Thyroid gland (tissue), 4 donors: ENCODE measurements around the gene PTGR3. TPM values are rescaled to one million over a fixed set of nuclear protein-coding genes. Genes with fewer than 3 reads are reported as not detected.

Experiments
- DNase-seq, 2 donors: peaks; one replicate each; pipeline ENCODE4 v3.0.0-alpha.2; 2019
- H3K27ac ChIP-seq, 3 donors: fragments of 200-600 bp; sonication (generic); 1 replicate in 2 of 3; 2 replicates in 1 of 3; pipeline ENCODE4 v1.5.1; 2016 to 2019; ENCODE audit warnings: mild to moderate bottlenecking in 1 of 3, moderate library complexity in 1 of 3
- H3K27me3 ChIP-seq: fragments of 200-600 bp; sonication (generic); one replicate; pipeline ENCODE4 v1.5.1; 2019
- H3K36me3 ChIP-seq, 2 donors: fragments of 200-600 bp; sonication (generic); one replicate each; pipeline ENCODE4 v1.5.1; 2016 to 2019
- H3K4me1 ChIP-seq, 2 donors: fragments of 200-600 bp; sonication (generic); one replicate each; pipeline ENCODE4 v1.5.1; 2017 to 2019
- H3K4me3 ChIP-seq, 3 donors: fragments of 200-600 bp; sonication (generic); replicated peaks in 1 of 3; 1 replicate in 2 of 3; 2 replicates in 1 of 3; pipeline ENCODE4 v1.5.1; 2016; ENCODE audit warnings: mild to moderate bottlenecking in 1 of 3
- H3K9me3 ChIP-seq: fragments of 200-600 bp; sonication (generic); one replicate; pipeline ENCODE4 v1.5.1; 2017
- CTCF ChIP-seq, 6 experiments: fragments of 200-600 bp in 3 of 6; fragments of 450-650 bp in 3 of 6; sonication (generic) in 3 of 6; IDR thresholded peaks; one replicate each; pipeline ENCODE4 v1.5.1; 2016 to 2019; ENCODE audit warnings: antibody characterized with exemption in 6 of 6, mild to moderate bottlenecking in 2 of 6, inconsistent platforms in 1 of 6, moderate library complexity in 1 of 6
- POLR2A ChIP-seq, 2 donors: fragments of 450-650 bp; IDR thresholded peaks; one replicate each; pipeline ENCODE4 v1.6.1; 2017; ENCODE audit warnings: antibody characterized with exemption in 2 of 2, mild to moderate bottlenecking in 2 of 2, moderate library complexity in 1 of 2
- WGBS, 2 donors: methylation state at CpG; one replicate each; pipeline ENCODE4 v1.1.5; 2017; 5-methylcytosine and 5-hydroxymethylcytosine counted together
- intact Hi-C: fragments of 100-400 bp; cut with DNase I; formaldehyde crosslinking; loops from one replicate; pipeline ENCODE4 v1.15.1; 2023
- total RNA-seq, 4 donors: library from RNA; depleted of rRNA; stranded (reverse); fragments of >200 nt; gene quantifications; one replicate each; pipeline ENCODE4 v1.2.3, GENCODE V29; 2016

The PTGR3 gene, protein sequence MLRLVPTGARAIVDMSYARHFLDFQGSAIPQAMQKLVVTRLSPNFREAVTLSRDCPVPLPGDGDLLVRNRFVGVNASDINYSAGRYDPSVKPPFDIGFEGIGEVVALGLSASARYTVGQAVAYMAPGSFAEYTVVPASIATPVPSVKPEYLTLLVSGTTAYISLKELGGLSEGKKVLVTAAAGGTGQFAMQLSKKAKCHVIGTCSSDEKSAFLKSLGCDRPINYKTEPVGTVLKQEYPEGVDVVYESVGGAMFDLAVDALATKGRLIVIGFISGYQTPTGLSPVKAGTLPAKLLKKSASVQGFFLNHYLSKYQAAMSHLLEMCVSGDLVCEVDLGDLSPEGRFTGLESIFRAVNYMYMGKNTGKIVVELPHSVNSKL
- total RNA-seq, result 10 to 100 TPM; 19.3 to 62.7 (median 36.9) TPM

DNA sequence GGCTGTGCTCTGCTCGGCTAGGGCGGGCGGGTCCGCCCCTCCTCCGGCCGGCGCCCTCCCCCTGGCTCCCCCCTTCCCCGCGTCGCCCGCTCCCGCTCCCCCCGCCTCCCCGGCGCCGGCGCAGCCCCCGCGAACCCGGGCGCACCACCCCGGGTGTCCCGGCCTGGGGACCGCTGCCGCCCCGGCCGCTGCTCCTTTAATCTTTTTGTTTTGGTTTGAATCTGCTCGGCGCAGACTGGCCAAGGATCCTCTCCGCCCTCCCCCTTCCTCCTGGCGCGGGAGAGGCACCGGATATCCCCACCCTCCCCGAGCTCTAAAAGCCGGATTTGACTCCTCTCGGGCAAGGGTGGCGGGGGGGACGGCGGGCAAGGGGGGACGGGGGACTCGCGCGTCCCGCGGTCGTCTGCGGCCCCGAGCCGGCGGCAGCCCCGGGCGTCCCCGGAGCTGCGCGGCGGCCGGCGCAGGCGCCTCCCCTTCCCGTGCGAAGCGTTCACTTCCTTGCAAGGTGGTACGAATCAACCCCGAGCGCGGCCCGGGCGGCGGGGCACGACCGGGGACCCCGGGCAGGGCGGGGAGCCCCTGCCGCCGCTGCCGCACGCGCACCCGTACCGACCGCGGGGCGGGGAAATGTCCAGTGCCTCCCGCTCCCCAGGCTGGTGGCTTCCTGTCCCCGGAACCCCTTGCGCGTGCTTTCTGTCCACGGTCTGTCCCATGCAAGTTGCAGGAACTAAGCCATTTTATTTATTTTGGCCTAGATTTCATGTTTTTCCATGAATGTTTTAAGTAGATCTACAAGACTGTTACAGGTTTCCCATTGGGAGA is at the start of gene PTGR3:
Gene PTGR3 (minus strand): TSS at position 11 of the 822 bp plus-strand sequence. CDS start 81 bp downstream, outside the sequence.
- no peak for TF ChIP-seq CTCF (IDR thresholded peaks at IDR 0.05)
- peak; percentile 33 to 78 for TF ChIP-seq POLR2A (IDR thresholded peaks at IDR 0.05)
- intact Hi-C loops, result loop anchor here (10.0 kb wide), 1 partner anchor 135 kb away; no protein-coding TSS in a partner anchor
- Histone ChIP-seq H3K27ac (peak within 1 kb of the TSS; percentile 89 to 99 (median 98)), H3K27me3 (no peaks in the 10 kb centered on the region), H3K4me1 (peaks cover 40 to 45% of the 10 kb centered on the region in 2 donors), H3K4me3 (peak within 1 kb of the TSS; percentile 54 to 95 (median 94)), H3K36me3 (no peaks in the 10 kb centered on the region), H3K9me3 (no peaks in the 10 kb centered on the region)
- peak; percentile 89 to 90 for DNase-seq
- 1% methylated on average over 24 to 27 of the region's 88 CpGs for WGBS, 2 donors

- WGBS, 2 donors, result 90 to 91% methylated on average over 14 of the region's 14 CpGs
- no peak for TF ChIP-seq CTCF (IDR thresholded peaks at IDR 0.05)
- TF ChIP-seq POLR2A (IDR thresholded peaks at IDR 0.05), result no peak
- H3K27me3 ChIP-seq, result no peaks in the 10 kb centered on the region
Observed at GRCh38 chr18:75257605-75258004, 48.7 kb upstream of the PTGR3 start.

GRCh38 chr18:75256376-75256775 is 47.4 kb upstream of the PTGR3 start:
- intact Hi-C loops, result no loop called here
- no peaks in the 10 kb centered on the region for H3K27me3 ChIP-seq
- H3K4me3 ChIP-seq, result no peak overlapping the region
- no peaks in the 10 kb centered on the region for H3K36me3 ChIP-seq
- no peak overlapping the region for H3K27ac ChIP-seq
- TF ChIP-seq POLR2A (IDR thresholded peaks at IDR 0.05), result no peak
- no peak for TF ChIP-seq CTCF (IDR thresholded peaks at IDR 0.05)
- DNase-seq, result no peak
- H3K9me3 ChIP-seq, result no peaks in the 10 kb centered on the region
- no peaks in the 10 kb centered on the region for H3K4me1 ChIP-seq

More at GRCh38 chr18:75257605-75258004, 48.7 kb upstream of the PTGR3 start:
- Histone ChIP-seq H3K9me3 (no peaks in the 10 kb centered on the region), H3K4me1 (no peaks in the 10 kb centered on the region), H3K4me3 (no peak overlapping the region), H3K36me3 (no peaks in the 10 kb centered on the region), H3K27ac (no peak overlapping the region)
- DNase-seq, result no peak
- intact Hi-C loops, result no loop called here

DNA sequence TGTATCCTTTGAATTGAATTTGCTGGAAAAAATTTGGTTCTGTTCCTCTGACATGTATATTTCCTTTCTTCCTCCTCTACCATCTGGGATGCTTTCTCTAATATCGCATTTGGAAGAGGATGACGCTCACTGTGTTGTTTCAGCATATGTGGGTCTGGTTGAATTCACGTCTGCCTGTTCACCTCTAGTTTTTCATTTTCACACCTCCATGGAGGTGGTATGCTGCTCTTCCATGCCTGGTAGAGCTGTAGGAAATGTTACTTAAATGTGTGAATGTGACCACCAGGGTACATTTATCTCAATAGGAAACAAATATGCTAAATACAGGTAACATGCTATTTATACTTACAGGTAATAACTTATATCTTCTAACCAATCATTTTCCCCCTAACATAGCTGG is 46.2 kb upstream of the PTGR3 start:
- Histone ChIP-seq H3K9me3 (no peaks in the 10 kb centered on the region), H3K27me3 (no peaks in the 10 kb centered on the region), H3K4me3 (no peak overlapping the region), H3K27ac (no peak overlapping the region), H3K36me3 (no peaks in the 10 kb centered on the region), H3K4me1 (no peaks in the 10 kb centered on the region)
- WGBS, 2 donors, result 94 to 96% methylated on average over 3 of the region's 3 CpGs
- DNase-seq, result no peak
- TF ChIP-seq CTCF (IDR thresholded peaks at IDR 0.05) (no peak), POLR2A (IDR thresholded peaks at IDR 0.05) (no peak)
- intact Hi-C loops, result no loop called here
